Endodermal cell (in vitro differentiated cells): Measurements from ENCODE around the gene TMX3. TPM values are rescaled to one million over a fixed set of nuclear protein-coding genes. Genes with fewer than 3 reads are reported as not detected.

Source experiments
- DNase-seq: peaks from one replicate; pipeline ENCODE4 v3.0.0-alpha.2; 2017
- H3K27ac ChIP-seq: 2 replicates; pipeline ENCODE4 v1.5.1; 2013; ENCODE audit warnings: mild to moderate bottlenecking, low read depth, low read length, moderate library complexity
- H3K27me3 ChIP-seq: 2 replicates; pipeline ENCODE4 v1.6.1; 2013; ENCODE audit warnings: mild to moderate bottlenecking, low read length, moderate library complexity; ENCODE audit not compliant: insufficient read depth, control insufficient read depth, poor library complexity, severe bottlenecking
- H3K36me3 ChIP-seq: 2 replicates; pipeline ENCODE4 v1.7.0; 2013; ENCODE audit warnings: mild to moderate bottlenecking, low read length, moderate library complexity; ENCODE audit not compliant: control insufficient read depth, insufficient read depth
- H3K4me1 ChIP-seq: one replicate; pipeline ENCODE4 v1.7.0; 2013; ENCODE audit warnings: low read length; ENCODE audit not compliant: control insufficient read depth, insufficient read depth
- H3K4me3 ChIP-seq: 2 replicates; pipeline ENCODE4 v1.5.1; 2013; ENCODE audit warnings: mild to moderate bottlenecking, low read length, moderate library complexity
- H3K9ac ChIP-seq: 2 replicates; pipeline ENCODE4 v1.6.1; 2013; ENCODE audit warnings: mild to moderate bottlenecking, low read length, moderate library complexity; ENCODE audit not compliant: poor library complexity, severe bottlenecking; ENCODE audit errors: extremely low read depth
- H3K9me3 ChIP-seq: 2 replicates; pipeline ENCODE4 v1.6.1; 2013; ENCODE audit warnings: mild to moderate bottlenecking, low read length, moderate library complexity; ENCODE audit not compliant: control insufficient read depth
- H3K27ac Mint-ChIP-seq: 2 replicates; pipeline ENCODE4 v1.8.0; 2020; ENCODE audit warnings: mixed read lengths
- H3K27me3 Mint-ChIP-seq: 2 replicates; pipeline ENCODE4 v1.8.0; 2021; ENCODE audit warnings: mild to moderate bottlenecking, mixed read lengths; ENCODE audit not compliant: insufficient read depth
- H3K36me3 Mint-ChIP-seq: 2 replicates; pipeline ENCODE4 v1.8.0; 2020; ENCODE audit warnings: low read depth, mixed read lengths
- H3K4me1 Mint-ChIP-seq: 2 replicates; pipeline ENCODE4 v1.8.0; 2020; ENCODE audit warnings: mixed read lengths
- H3K4me3 Mint-ChIP-seq: 2 replicates; pipeline ENCODE4 v1.8.0; 2020; ENCODE audit warnings: mild to moderate bottlenecking, moderate library complexity, mixed read lengths
- H3K9me3 Mint-ChIP-seq: 2 replicates; pipeline ENCODE4 v1.8.0; 2020; ENCODE audit warnings: mild to moderate bottlenecking, mixed read lengths
- WGBS, 2 experiments: methylation state at CpG; one replicate each; pipeline versions ENCODE4 v1.1.5 to v1.1.7; 2013; ENCODE audit warnings: missing lambda C conversion rate in 2 of 2, mixed read lengths in 1 of 2; ENCODE audit not compliant: insufficient coverage in 1 of 2, insufficient read length in 1 of 2; 5-methylcytosine and 5-hydroxymethylcytosine counted together
- total RNA-seq, 2 donors: library from RNA; stranded (reverse); fragmentation: NEBNext Ultra II Directional in 1 of 2; extraction: Animal tissue kit (Norgen Biotek cat#: 25700) in 1 of 2; gene quantifications; 2 replicates in 1 of 2; 3 replicates in 1 of 2; pipeline ENCODE4 v1.2.1, GENCODE V29; 2021
- TF ChIP-seq, protein P1 (sequence below): fragments of 200-600 bp; sonication (generic); conservative IDR thresholded peaks from 2 replicates; pipeline ENCODE4 v1.5.0; 2021; ENCODE audit warnings: antibody characterized with exemption, mild to moderate bottlenecking

TMX3 gene
- total RNA-seq, 2 donors from 2014 or later = 50.7 to 51.2 TPM

DNA sequence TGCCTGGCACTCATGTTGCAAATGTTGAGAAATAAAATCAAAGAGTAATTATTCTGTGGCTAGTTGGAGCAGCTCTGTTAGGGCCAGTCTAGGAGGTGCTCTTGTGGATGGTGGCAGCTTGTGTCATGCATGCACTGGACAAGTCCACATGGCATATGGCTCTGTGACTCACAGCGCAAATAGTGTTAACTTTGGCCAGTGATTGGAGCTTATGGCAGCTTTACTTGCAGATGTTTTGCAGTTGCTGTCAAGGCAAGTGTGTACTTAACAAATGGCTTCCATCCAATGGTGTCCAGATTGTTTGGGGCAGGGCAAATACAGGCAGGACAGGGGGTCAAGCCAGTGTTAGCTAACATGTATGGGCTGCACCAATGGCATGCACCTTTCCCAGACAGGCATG lies 26.1 kb upstream of the TMX3 start:
- DNase-seq = no peak
- Histone ChIP-seq H3K27me3 (no peaks in the 10 kb centered on the region), H3K36me3 (no peaks in the 10 kb centered on the region), H3K9ac (no peak overlapping the region), H3K9me3 (no peaks in the 10 kb centered on the region), H3K4me3 (no peak overlapping the region), H3K27ac (no peak overlapping the region), H3K4me1 (no peaks in the 10 kb centered on the region)
- TF ChIP-seq, protein P1, sequence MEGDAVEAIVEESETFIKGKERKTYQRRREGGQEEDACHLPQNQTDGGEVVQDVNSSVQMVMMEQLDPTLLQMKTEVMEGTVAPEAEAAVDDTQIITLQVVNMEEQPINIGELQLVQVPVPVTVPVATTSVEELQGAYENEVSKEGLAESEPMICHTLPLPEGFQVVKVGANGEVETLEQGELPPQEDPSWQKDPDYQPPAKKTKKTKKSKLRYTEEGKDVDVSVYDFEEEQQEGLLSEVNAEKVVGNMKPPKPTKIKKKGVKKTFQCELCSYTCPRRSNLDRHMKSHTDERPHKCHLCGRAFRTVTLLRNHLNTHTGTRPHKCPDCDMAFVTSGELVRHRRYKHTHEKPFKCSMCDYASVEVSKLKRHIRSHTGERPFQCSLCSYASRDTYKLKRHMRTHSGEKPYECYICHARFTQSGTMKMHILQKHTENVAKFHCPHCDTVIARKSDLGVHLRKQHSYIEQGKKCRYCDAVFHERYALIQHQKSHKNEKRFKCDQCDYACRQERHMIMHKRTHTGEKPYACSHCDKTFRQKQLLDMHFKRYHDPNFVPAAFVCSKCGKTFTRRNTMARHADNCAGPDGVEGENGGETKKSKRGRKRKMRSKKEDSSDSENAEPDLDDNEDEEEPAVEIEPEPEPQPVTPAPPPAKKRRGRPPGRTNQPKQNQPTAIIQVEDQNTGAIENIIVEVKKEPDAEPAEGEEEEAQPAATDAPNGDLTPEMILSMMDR = no peak
- Mint-ChIP-seq H3K4me3 (no peak overlapping the region), H3K4me1 (no peaks in the 10 kb centered on the region), H3K27me3 (no peaks in the 10 kb centered on the region), H3K27ac (no peak overlapping the region), H3K9me3 (no peaks in the 10 kb centered on the region), H3K36me3 (no peaks in the 10 kb centered on the region)
- WGBS, 2 experiments = 95 to 100% methylated on average over 1 of the region's 1 CpG

DNA sequence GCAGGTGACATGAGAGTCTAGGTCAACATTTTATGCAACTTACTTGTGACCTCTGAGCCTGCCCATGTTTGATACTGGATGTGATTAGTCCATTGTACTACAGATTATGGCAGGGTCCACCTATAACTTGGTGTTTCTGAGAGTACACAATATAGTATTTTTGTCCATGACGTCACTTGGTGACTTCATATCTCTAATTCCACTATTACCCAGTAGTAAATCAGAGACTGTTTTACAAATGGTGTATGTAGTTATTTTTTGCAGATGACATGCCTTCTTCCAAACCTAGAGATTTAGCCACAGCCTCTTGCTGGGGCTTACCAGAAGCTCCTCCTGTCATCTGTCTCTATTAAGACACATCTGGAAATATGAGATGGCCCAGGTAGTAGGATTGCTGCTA lies 24.6 kb upstream of the TMX3 start:
- no peak overlapping the region for H3K9ac ChIP-seq
- H3K9me3 ChIP-seq = no peaks in the 10 kb centered on the region
- H3K9me3 Mint-ChIP-seq = no peaks in the 10 kb centered on the region
- H3K4me3 ChIP-seq = no peak overlapping the region
- WGBS, 2 experiments = no CpG with 5 or more reads among the region's 1 CpG
- DNase-seq = no peak
- H3K36me3 ChIP-seq = no peaks in the 10 kb centered on the region
- H3K27me3 ChIP-seq = no peaks in the 10 kb centered on the region
- no peaks in the 10 kb centered on the region for H3K27me3 Mint-ChIP-seq
- TF ChIP-seq, protein P1 = no peak
- H3K36me3 Mint-ChIP-seq = no peaks in the 10 kb centered on the region
- H3K27ac ChIP-seq = no peak overlapping the region
- no peak overlapping the region for H3K4me3 Mint-ChIP-seq
- H3K27ac Mint-ChIP-seq = no peak overlapping the region
- H3K4me1 Mint-ChIP-seq = no peaks in the 10 kb centered on the region
- H3K4me1 ChIP-seq = no peaks in the 10 kb centered on the region

DNA sequence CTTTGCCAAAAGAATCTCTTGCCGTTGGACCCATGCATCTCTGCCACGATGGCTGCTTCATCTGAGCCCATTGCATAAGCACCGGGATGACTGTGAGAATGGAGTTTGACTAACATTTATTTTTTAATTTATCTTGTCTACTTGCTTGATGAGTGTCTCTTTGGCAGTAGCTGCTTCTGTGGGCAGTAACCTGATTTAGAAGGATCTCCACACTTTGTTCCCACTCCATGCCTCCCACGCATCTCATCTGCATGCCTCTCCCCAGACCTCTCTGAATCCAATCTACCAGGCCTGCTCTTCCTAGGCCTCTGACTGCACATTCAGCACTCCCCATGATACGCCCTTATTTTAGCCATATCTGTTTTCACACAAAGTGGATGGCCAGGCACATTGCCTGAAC lies 23.7 kb upstream of the TMX3 start:
- no peak overlapping the region for H3K4me3 Mint-ChIP-seq
- Histone ChIP-seq H3K9me3 (no peaks in the 10 kb centered on the region), H3K4me3 (no peak overlapping the region), H3K27me3 (no peaks in the 10 kb centered on the region), H3K36me3 (no peaks in the 10 kb centered on the region), H3K4me1 (no peaks in the 10 kb centered on the region), H3K27ac (no peak overlapping the region), H3K9ac (no peak overlapping the region)
- TF ChIP-seq, protein P1 = no peak
- WGBS, 2 experiments = 90 to 93% methylated on average over 2 to 5 of the region's 5 CpGs
- H3K9me3 Mint-ChIP-seq = no peaks in the 10 kb centered on the region
- H3K4me1 Mint-ChIP-seq = no peaks in the 10 kb centered on the region
- no peaks in the 10 kb centered on the region for H3K36me3 Mint-ChIP-seq
- H3K27ac Mint-ChIP-seq = no peak overlapping the region
- H3K27me3 Mint-ChIP-seq = no peaks in the 10 kb centered on the region
- DNase-seq = no peak
